RCC 7860 (cell line): Measurements from ENCODE around the gene TXNDC5.
"Not testable (repeated sequence)": the region's sequence is repeated elsewhere in the genome, so short reads cannot be mapped to it uniquely, and the experiment has no call there.

ENCODE experiments used
- DNase-seq: peaks from one replicate; pipeline ENCODE4 v3.0.0-alpha.2; 2015; ENCODE audit warnings: low spot score
- FAIRE-seq: peaks from 2 replicates; lab custom pipeline; 2012; peaks lifted over from hg19 to GRCh38; lab: Jason Lieb, UNC

The TXNDC5 gene

DNA sequence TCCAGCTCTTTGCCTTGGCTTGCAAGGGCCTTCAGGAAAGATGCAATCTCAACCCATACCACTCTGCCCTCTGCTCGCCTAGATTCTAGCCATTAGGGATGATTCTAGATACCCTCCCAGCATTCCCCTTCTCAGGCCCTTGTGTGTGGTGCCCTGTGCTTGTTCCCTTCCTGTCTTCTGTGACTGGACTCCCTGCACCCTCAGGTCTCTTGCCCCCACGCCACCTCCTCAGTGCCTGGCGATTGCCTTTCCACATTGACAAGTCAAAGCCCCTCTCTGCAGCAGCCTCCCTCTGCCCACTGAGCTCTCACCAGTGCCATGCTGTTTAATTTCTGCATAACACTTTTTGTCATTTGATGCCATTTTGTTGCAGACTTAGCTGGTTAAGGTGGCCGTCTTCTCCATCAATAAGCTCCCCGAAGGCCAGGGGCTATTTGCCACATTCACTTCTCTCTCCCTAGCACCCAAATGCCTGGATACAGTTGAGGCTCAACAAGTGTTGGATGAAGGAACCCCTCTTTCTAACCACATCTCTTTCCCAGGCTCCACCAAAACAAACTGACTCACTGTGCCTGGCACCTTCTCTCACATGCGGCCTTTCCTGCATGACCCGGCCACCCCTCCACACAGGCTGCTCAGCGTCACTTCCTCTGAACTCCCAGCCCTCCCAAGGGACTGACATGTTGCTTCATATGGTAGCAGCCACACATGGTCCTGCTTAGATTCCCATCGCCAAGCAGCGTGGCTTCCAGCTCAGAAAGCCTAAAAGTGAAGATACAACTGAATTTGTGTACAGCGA is 4.6 kb upstream of the TXNDC5 start:
- no peak for FAIRE-seq
- no peak for DNase-seq

DNA sequence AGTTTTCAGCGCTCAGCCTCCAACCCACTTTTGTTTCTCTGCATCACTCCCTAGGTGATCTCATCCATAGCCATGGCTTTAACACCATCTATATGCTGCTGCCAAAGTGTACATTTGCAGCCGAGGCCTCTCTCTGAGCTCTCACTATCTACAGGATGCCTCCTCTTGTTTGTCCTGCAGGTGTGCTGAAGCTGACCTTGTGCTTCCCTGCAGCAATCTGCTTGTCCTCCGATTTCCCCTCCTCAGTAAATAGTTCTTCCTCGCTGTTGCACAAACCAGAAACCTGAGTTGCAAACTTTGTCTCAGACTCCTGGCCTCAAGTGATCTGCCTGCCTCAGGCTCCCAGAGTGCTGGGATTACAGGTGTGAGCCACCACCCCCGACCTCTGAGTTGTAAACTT is 3.7 kb upstream of the TXNDC5 start:
- FAIRE-seq = no peak

DNA sequence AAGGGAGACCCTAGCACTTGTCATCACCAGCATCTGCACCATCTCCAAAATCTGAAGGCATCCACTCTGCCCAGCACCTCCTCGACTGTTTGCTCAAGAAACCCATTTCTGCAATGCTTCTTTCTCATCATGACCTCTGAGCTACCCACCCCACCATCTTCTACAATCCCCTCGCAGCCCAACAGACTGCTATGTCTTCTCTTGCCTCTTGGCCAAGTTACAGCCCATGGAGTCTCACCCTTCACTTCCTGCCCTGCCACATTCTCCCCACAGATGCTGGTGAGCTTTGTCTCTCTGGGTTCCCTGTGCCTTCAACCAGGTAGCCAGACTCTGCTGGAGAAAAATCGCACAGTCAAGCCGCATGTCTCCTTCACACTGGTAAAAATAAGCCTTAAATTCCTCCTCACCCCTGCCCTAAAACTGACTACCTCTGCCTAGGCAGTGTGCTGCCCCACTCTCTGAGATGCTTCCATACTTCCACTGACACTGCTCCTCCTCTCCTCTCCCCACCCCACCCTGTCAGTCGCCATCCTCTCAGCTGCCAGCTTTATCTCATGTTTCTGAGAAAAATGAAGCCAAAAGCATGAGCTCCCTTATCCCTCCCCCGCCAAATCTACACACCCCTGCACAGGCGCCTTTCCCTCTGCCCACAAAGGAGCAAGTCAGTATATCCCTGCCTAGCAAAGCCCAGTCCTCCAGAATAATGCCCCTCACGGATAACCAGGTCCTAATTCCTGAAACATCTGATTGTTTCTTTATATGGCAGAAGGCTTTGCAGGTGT is 2.3 kb upstream of the TXNDC5 start:
- DNase-seq (no peak), FAIRE-seq (no peak)

More for the DNA sequence above, 3.7 kb upstream of the TXNDC5 start:
- DNase-seq = no peak

DNA sequence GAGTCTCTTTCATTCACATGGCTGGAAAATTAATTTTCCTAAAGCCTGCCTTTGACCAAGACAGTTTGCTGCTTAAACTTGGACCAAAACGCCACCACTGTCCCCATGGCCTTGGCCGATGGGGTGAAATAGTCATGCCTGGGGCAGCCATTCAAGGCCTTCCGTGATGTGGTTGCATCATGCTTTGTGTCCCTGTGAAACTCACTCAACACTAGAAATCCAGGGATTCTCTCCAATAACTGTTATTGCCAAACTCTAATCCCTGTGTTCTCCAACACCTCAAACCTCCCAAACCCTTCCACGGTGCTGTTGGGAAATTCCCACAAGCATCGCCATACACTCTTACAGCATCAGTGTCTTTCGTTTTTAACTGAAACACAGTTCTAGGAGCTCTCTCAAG is 1.4 kb upstream of the TXNDC5 start:
- DNase-seq = no peak
- no peak for FAIRE-seq

GRCh38 chr6:7911345-7911725 is 747 bp upstream of the TXNDC5 start:
- DNase-seq (no peak), FAIRE-seq (no peak)

GRCh38 chr6:7910298-7910653 is 312 bp downstream of the TXNDC5 start:
- FAIRE-seq = no peak
- DNase-seq = no peak

GRCh38 chr6:7909323-7910276 is 988 bp downstream of the TXNDC5 start:
- DNase-seq (peak; percentile 33), FAIRE-seq (no peak)

GRCh38 chr6:7907159-7907558 is 3.4 kb downstream of the TXNDC5 start:
- FAIRE-seq (no peak), DNase-seq (no peak)

DNA sequence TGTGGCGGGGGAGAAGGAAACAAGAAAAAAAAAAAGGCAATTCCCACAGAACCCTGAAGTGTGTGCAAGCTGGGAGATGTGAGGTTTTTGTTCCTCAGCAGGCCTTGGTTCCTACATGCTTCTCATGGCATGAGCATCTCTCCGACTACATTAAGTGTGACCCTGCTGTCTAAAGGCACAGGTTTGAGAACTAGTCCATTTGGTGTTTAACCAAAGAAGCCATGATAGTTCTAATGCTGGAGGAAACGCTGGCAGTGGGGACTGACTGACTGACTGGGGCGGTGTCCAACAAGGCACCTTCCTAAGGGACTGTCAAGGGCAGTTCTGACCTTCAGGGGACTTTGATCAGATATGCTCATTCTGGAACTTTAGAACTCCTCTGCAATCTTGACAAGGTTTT is 3.8 kb downstream of the TXNDC5 start:
- no peak for FAIRE-seq
- no peak for DNase-seq

DNA sequence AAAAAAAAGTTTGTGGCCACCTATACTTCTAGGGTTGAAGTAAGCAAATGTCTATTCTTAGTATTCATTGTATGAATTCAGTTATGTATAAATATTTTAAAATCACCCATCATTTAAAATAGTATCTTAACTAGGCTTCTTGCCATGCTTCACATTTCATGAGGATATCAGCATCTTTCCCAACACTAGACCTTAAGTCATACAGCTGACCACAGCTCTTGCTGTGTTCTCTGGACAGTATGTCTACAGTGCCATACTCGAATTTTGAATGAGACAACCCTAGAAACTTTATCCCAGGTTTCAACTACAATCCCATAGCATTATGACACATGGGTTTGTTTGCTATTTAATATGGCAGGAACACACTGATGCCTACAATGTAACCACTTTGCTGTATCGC is 5.2 kb downstream of the TXNDC5 start:
- no peak for DNase-seq
- FAIRE-seq = no peak

DNA sequence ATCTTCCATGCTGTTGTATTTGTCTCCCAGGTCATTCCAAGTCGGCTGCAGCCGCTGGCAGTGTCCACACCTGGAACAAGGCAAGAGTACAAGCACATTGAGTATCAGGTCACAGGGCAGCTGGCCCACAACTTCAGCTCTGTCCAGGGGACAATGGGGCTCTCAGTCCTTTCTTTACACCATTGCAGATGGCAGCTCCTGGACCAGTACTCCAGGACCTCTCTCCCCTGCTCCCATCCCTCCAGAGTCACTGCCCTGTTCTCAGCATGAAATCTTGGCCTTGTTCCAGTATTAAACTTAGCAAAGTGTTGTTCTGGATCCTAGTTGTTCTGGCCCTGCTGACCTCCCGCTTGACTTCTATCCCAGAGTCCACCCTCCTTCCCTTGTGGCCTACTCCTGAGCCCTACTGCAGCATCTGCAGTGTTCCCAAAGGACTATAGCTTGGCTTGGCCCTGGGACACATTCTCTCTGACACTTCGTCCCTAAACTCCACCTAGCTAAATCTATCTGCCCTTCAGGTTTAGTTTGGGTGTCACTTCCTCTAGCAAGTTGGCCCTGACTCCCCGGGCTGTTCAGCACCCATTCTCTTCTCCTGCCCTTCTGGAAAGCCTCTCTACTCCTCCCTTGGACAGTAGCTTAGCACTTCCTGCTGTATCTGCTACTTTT is 5.8 kb downstream of the TXNDC5 start:
- DNase-seq (no peak), FAIRE-seq (no peak)

DNA sequence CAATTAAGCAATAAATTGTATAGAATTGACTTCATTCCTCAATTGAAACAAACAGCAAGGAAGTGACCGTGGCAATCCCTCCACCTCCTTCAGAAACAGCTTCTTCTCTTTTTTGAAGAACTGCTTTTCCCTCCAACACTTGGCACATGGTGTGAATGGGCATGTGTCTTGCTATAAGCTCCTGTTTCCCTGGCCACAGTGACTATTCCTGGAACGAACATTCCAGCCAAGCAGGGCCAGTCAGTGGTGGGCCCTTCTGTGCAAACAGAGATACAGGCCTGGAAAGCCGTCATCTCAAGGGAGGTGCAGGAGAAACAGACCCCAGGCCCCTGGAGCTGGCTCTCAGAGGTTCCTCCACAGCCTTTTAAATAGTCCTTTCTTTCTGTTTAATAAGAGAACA is 6.9 kb downstream of the TXNDC5 start:
- FAIRE-seq = no peak
- no peak for DNase-seq

DNA sequence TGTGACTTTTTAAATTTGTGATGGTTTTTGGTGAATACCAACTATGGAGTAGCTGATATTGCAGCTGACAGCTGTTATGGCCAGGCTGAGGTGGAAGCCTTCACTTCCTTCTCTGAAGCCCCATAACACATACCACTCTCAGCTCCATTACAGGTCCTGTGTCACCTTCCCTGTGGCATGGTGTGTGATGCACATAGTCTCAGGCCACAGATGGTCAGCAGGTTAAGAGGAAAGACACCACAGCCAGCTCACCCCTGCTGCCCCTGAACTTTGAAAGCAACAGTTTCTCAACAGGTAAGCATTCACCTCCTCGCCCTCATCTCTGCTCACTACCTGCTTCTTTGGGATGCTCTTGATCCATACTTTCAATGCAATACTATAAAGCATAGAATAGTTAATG is 7.7 kb downstream of the TXNDC5 start:
- FAIRE-seq (no peak), DNase-seq (no peak)

DNA sequence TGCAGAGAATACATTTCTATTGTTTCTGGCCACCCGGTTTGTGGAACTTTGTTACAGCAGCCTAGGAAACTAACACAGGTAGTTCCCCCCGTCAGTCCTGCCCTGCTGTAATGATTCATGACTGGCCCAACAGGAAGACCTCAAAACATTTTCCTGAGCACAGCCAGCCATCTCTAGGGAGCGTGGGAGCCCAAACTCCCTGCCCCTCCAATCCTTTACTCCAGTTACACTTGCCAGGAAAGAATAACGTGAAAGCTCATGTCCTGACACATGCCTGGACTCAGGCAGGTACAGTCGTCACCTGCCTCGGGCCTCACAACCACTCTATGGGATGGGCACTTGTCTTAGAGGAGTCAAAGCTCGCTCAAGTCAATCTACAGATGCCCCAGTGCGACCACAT is 8.4 kb downstream of the TXNDC5 start:
- no peak for FAIRE-seq
- no peak for DNase-seq

DNA sequence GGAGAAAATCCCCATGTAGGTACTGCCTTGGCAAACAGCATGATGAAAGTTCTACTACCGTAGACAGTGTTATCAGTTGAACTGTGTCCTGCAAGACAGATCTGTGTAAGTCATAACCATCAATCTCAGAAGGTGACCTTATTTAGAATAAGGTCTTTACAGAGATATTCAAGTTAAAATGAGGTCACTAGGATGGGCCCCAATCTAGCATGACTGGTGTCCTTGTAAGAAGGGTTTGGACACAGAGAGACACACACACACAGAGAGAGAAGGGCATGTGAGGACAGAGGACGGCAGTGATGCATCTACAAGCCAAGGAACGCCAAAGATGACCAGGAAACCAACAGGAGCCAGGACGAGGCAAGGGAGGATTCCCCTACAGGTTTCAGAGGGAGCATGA is 8.8 kb downstream of the TXNDC5 start:
- no peak for FAIRE-seq
- no peak for DNase-seq

DNA sequence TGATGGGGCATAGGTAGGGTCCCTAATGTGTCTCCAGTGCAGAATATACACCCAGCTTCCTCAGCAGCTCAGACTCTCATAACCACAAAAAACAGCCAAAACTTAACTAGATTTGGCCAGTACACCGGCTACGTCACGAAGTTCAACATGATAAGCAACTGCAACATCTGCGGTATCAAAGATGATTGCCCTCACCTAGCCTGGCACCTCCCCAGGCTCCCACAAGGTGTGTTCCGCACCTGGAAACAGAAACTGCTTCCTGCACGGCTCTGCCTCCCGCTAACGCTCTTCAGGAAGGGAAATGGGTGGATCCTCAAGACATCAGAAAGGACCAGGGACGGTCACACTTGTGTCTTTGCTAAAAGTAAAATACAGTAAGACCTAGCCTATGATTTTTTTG is 9.5 kb downstream of the TXNDC5 start:
- FAIRE-seq (no peak), DNase-seq (no peak)

DNA sequence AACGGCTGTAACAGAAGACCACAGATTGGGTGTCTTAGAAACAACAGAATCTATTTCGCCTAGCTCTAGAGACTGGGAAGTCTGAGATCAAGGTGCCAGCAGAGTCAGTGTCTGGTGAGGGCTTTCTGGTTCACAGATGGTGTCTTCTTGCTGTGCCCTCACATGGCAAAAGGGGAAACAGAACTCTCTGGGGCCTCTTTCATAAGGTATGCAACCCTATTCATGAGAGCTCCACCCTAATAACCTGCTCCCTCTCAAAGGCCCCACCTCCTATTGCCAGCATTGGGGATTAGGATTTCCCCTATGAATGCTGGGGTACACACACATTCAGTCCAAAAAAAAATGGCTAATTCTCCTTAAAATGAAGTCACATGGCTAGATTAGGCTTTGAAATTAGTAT is 10.0 kb downstream of the TXNDC5 start:
- DNase-seq = no peak

GRCh38 chr6:7899889-7900213 is 10.7 kb downstream of the TXNDC5 start:
- DNase-seq = no peak
- no peak for FAIRE-seq

More for the DNA sequence above, 10.0 kb downstream of the TXNDC5 start:
- FAIRE-seq = no peak

GRCh38 chr6:7899101-7899888 is 11.3 kb downstream of the TXNDC5 start:
- no peak for FAIRE-seq
- DNase-seq = no peak

GRCh38 chr6:7898193-7898586 is 12.4 kb downstream of the TXNDC5 start:
- not testable (repeated sequence) for DNase-seq, FAIRE-seq
